K562 (cell line): ENCODE data around the gene SPPL3. TPM values are rescaled to one million over a fixed set of nuclear protein-coding genes. Genes with fewer than 3 reads are reported as not detected.

Experiments
- ATAC-seq: fragments of 200-7000 bp; cut with Tn5 transposase; 3 replicates; pipeline ENCODE4 v1.9.1; 2020; ENCODE audit warnings: moderate library complexity
- BruUV-seq: library from RNA; stranded (reverse); fragments of 400-500 nt; replicated peaks from 2 replicates; lab custom pipeline; 2021; lab: Mats Ljungman, UMichigan
- CTCF ChIA-PET: fragments of 300-600 bp; formaldehyde crosslinking; extraction: SDS; loops from one replicate; lab custom pipeline; 2021; ENCODE audit warnings: low intra/inter-chr PET ratio; lab: Yijun Ruan, JAX
- POLR2A ChIA-PET: fragments of 300-600, 350-650 bp; sonication (Branson Sonifier 250); formaldehyde crosslinking; extraction: SDS; loops from one replicate; lab custom pipeline; 2021; ENCODE audit warnings: antibody characterized with exemption, inconsistent platforms; lab: Yijun Ruan, JAX
- DNase-seq, 4 experiments: peaks; one replicate each; pipeline versions ENCODE4 v3.0.0 to v3.0.0-alpha.2; 2011 to 2018; ENCODE audit warnings: low spot score in 3 of 4, mixed read lengths in 3 of 4; ENCODE audit errors: extremely low read depth in 1 of 4
- FAIRE-seq: peaks from 2 replicates; lab custom pipeline; 2011; peaks lifted over from hg19 to GRCh38; lab: Jason Lieb, UNC
- H2AFZ ChIP-seq: 2 replicates; pipeline ENCODE4 v1.6.0; 2011; ENCODE audit warnings: low read depth, low read length, control low read depth, inconsistent platforms
- H3K27ac ChIP-seq: fragments of 200-600 bp; 3 replicates; pipeline ENCODE4 v1.8.0; 2011; ENCODE audit warnings: low read depth, mild to moderate bottlenecking, control low read depth, inconsistent platforms, low read length, moderate library complexity, mixed read lengths; ENCODE audit errors: extremely low read depth
- H3K27me3 ChIP-seq, 2 experiments: fragments of 300-600 bp in 1 of 2; 2 replicates in 1 of 2; 3 replicates in 1 of 2; pipeline versions ENCODE4 v1.6.0 to v1.8.0; 2011; ENCODE audit warnings: inconsistent platforms in 2 of 2, low read length in 2 of 2, mild to moderate bottlenecking in 1 of 2, mixed read lengths in 1 of 2, moderate library complexity in 1 of 2; ENCODE audit not compliant: control insufficient read depth in 2 of 2, insufficient read depth in 2 of 2
- H3K36me3 ChIP-seq: fragments of 300-600 bp; 3 replicates; pipeline ENCODE4 v1.8.0; 2011; ENCODE audit warnings: mild to moderate bottlenecking, low read length, inconsistent platforms; ENCODE audit not compliant: control insufficient read depth, insufficient read depth
- H3K4me1 ChIP-seq, 2 experiments: fragments of 200-600 bp in 1 of 2; replicated peaks in 1 of 2; 2 replicates in 1 of 2; 3 replicates in 1 of 2; pipeline versions ENCODE4 v1.5.1 to v1.8.0; 2011; ENCODE audit warnings: inconsistent platforms in 2 of 2, low read length in 2 of 2, mild to moderate bottlenecking in 1 of 2, mixed read lengths in 1 of 2, moderate library complexity in 1 of 2; ENCODE audit not compliant: control insufficient read depth in 2 of 2, insufficient read depth in 2 of 2
- H3K4me2 ChIP-seq: 2 replicates; pipeline ENCODE4 v1.6.1; 2011; ENCODE audit warnings: low read length, control low read depth, inconsistent platforms, mixed read lengths; ENCODE audit not compliant: insufficient read depth
- H3K4me3 ChIP-seq: fragments of 200-600 bp; sonication (generic), shearing (Covaris generic); 2 replicates; pipeline ENCODE4 v1.5.1; 2016; ENCODE audit warnings: control low read depth, inconsistent platforms
- H3K79me2 ChIP-seq: fragments of 200-600 bp; 3 replicates; pipeline ENCODE4 v1.8.0; 2011; ENCODE audit warnings: low read length, inconsistent platforms; ENCODE audit not compliant: control insufficient read depth, insufficient read depth
- H3K9ac ChIP-seq, 2 experiments: 2 replicates each; pipeline versions ENCODE4 v1.6.0 to v1.6.1; 2011; ENCODE audit warnings: low read depth in 2 of 2, low read length in 2 of 2, control low read depth in 1 of 2, inconsistent platforms in 1 of 2, mild to moderate bottlenecking in 1 of 2, mixed read lengths in 1 of 2; ENCODE audit not compliant: insufficient read depth in 1 of 2
- H3K9me1 ChIP-seq: one replicate; pipeline ENCODE4 v1.6.0; 2011; ENCODE audit warnings: inconsistent platforms, mild to moderate bottlenecking, low read length, moderate library complexity; ENCODE audit not compliant: control insufficient read depth, insufficient read depth
- H3K9me3 ChIP-seq: replicated peaks from 2 replicates; pipeline ENCODE4 v1.5.1; 2011; ENCODE audit warnings: low read depth, low read length, inconsistent platforms; ENCODE audit not compliant: control insufficient read depth, insufficient read depth
- H4K20me1 ChIP-seq: replicated peaks from 2 replicates; pipeline ENCODE4 v1.6.1; 2011; ENCODE audit warnings: low read length, inconsistent platforms, mixed read lengths; ENCODE audit not compliant: control insufficient read depth, insufficient read depth
- DDX20 ChIP-seq: fragments of 450-650 bp; IDR thresholded peaks from 2 replicates; pipeline ENCODE4 v1.6.1; 2016; ENCODE audit warnings: missing genetic modification characterization, low read depth, mild to moderate bottlenecking, missing compliant biosample characterization, moderate library complexity
- MLX ChIP-seq, 2 experiments: fragments of 450-650 bp in 1 of 2; sonication (generic) in 1 of 2; formaldehyde crosslinking; conservative IDR thresholded peaks; 2 replicates each; pipeline versions ENCODE4 v1.4.0 to v1.8.1; 2020 to 2022; ENCODE audit warnings: mild to moderate bottlenecking in 1 of 2, missing genetic modification reagents in 1 of 2
- PRDM10 ChIP-seq: fragments of 450-650 bp; IDR thresholded peaks from 2 replicates; pipeline ENCODE4 v1.6.1; 2018; ENCODE audit not compliant: partially characterized antibody
- SAFB ChIP-seq: fragments of 200-400 bp; formaldehyde crosslinking; IDR thresholded peaks from 2 replicates; pipeline ENCODE4 v1.6.1; 2017; ENCODE audit warnings: low read depth, low read length, borderline replicate concordance
- ZEB2 ChIP-seq: fragments of 450-650 bp; IDR thresholded peaks from 2 replicates; pipeline ENCODE4 v1.6.1; 2016
- WGBS: fragments of 100-300 bp; shearing (Covaris generic); methylation state at CpG from one replicate; pipeline ENCODE4 v1.1.6; 2016; ENCODE audit warnings: low coverage, mixed read lengths; ENCODE audit not compliant: insufficient coverage; ENCODE audit errors: missing lambda C conversion rate; 5-methylcytosine and 5-hydroxymethylcytosine counted together
- in situ Hi-C: fragments of 300-500 bp; cut with MboI; formaldehyde crosslinking; loops from 4 replicates; pipeline ENCODE4 v1.15.0; 2018; ENCODE audit warnings: inconsistent platforms, mixed read lengths
- intact Hi-C: fragments of 100-400 bp; cut with micrococcal nuclease; formaldehyde crosslinking; loops from 2 replicates; pipeline ENCODE4 v1.14.2; 2022
- polyA plus RNA-seq, 8 experiments: library from polyadenylated mRNA; depleted of rRNA in 4 of 8; stranded (reverse) in 5 of 8; unstranded in 3 of 8; fragments of >200 nt; fragmentation: Nextera tagmentation in 2 of 8; fragmentation: Illumina TruSeq in 1 of 8; extraction: Ambion mirVana in 2 of 8; extraction: Trizol in 1 of 8; gene quantifications; 2 replicates each; pipeline versions ENCODE4 v1.2.1 to v1.2.3, GENCODE V29; 2011 to 2014; ENCODE audit warnings: inconsistent platforms in 1 of 8, missing spikeins in 1 of 8
- total RNA-seq, 7 experiments: library from RNA; depleted of rRNA in 6 of 7; stranded (reverse); fragments of >200 nt in 6 of 7; fragmentation: Illumina TruSeq in 2 of 7; extraction: Trizol in 2 of 7; gene quantifications; 2 replicates each; pipeline versions ENCODE4 v1.2.1 to v1.2.3, GENCODE V29; 2011 to 2021; ENCODE audit warnings: low replicate concordance in 1 of 7
- TF ChIP-seq, protein P1 (sequence below): fragments of 150-350 bp; IDR thresholded peaks from 2 replicates; pipeline ENCODE4 v1.6.1; 2014; ENCODE audit warnings: low read depth, mild to moderate bottlenecking, low read length, borderline replicate concordance

Gene SPPL3
- total and polyA plus RNA-seq, 9 of the 15 experiments (the other 6 are each of a cell fraction or from before 2014, with no cell fraction given), result 2.9 to 32.1 (median 7.1) TPM

DNA sequence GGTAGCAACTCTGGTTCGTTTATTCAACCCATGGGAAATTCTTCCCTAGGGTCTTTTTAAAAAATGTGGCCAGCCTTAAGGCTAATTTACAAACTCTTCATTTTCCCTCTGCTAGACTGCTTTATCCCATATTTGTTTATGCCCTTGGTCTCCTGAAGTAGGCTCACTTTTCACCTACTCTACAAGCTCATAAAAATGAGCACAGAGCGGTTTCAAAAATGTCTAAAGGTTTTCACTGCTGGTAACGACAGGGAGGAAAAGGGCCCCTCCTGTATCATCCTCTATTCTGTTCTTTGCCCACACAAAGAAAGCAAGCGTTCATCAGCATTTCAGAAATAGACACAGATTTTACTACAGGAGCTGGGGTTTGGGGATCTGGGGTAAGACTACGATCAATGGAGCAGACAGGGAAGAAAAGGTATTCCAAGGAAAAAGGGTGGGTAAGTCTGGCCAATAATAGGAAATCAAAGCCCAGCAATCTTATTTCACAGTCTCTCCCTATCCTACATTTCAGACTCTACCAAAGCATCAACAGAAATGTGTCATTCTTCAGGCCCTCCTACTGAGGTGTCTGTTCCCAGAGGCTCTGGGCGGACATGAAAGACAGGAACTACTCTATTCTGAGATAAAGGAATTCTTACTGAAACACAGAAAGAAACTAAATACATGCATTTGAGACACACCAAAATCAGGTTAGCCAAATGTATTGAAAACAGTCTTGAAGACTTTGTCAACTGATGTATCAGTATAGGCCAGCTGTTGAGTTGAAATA is 86.4 kb downstream of the SPPL3 start:
- CTCF ChIA-PET, result no interaction called here
- Histone ChIP-seq H3K27ac (no peak overlapping the region), H3K9me3 (no peaks in the 10 kb centered on the region), H2AFZ (no peak overlapping the region), H3K9me1 (no peaks in the 10 kb centered on the region), H3K4me3 (no peak overlapping the region), H3K27me3 (no peaks in the 10 kb centered on the region), H3K4me1 (peaks cover 0 to 2% of the 10 kb centered on the region in 2 experiments; a peak in 1 of 5 replicates), H4K20me1 (no peaks in the 10 kb centered on the region; the same call in 1 of the 2 replicates), H3K36me3 (no peaks in the 10 kb centered on the region), H3K79me2 (peaks cover 12% of the 10 kb centered on the region; the same call in 2 of the 3 replicates), H3K4me2 (no peak overlapping the region)
- in situ Hi-C loops (no loop called here), intact Hi-C loops (no loop called here)
- FAIRE-seq (no peak), DNase-seq (no peak), ATAC-seq (no peak)
- POLR2A ChIA-PET, result interaction anchor here (0.6 kb wide), 1 partner anchor 526 kb away, joined by 3 read pairs; no protein-coding TSS in a partner anchor
- TF ChIP-seq, protein P1, sequence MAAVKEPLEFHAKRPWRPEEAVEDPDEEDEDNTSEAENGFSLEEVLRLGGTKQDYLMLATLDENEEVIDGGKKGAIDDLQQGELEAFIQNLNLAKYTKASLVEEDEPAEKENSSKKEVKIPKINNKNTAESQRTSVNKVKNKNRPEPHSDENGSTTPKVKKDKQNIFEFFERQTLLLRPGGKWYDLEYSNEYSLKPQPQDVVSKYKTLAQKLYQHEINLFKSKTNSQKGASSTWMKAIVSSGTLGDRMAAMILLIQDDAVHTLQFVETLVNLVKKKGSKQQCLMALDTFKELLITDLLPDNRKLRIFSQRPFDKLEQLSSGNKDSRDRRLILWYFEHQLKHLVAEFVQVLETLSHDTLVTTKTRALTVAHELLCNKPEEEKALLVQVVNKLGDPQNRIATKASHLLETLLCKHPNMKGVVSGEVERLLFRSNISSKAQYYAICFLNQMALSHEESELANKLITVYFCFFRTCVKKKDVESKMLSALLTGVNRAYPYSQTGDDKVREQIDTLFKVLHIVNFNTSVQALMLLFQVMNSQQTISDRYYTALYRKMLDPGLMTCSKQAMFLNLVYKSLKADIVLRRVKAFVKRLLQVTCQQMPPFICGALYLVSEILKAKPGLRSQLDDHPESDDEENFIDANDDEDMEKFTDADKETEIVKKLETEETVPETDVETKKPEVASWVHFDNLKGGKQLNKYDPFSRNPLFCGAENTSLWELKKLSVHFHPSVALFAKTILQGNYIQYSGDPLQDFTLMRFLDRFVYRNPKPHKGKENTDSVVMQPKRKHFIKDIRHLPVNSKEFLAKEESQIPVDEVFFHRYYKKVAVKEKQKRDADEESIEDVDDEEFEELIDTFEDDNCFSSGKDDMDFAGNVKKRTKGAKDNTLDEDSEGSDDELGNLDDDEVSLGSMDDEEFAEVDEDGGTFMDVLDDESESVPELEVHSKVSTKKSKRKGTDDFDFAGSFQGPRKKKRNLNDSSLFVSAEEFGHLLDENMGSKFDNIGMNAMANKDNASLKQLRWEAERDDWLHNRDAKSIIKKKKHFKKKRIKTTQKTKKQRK, result no peak
- no peak for TF ChIP-seq PRDM10
- TF ChIP-seq DDX20, result no peak
- no peak for TF ChIP-seq MLX (CRISPR knock-in tag; conservative IDR thresholded peaks at IDR 0.05)
- TF ChIP-seq ZEB2, result no peak
- TF ChIP-seq SAFB, result no peak
- TF ChIP-seq, all 486 proteins: peak for 0
- BruUV-seq, result no TSS peak
- WGBS, result 71% methylated on average over 6 of the region's 6 CpGs
- H3K9ac ChIP-seq, result no peak overlapping the region
